ENCODE results near the gene CBR3.

Gene CBR3

GRCh38 chr21:36105327-36105842 is 29.5 kb upstream of the CBR3 start:
- H3K4me3 ChIP-seq (ENCODE audit: low read depth, low read length) = no peak overlapping the region
- TF ChIP-seq, protein P1, sequence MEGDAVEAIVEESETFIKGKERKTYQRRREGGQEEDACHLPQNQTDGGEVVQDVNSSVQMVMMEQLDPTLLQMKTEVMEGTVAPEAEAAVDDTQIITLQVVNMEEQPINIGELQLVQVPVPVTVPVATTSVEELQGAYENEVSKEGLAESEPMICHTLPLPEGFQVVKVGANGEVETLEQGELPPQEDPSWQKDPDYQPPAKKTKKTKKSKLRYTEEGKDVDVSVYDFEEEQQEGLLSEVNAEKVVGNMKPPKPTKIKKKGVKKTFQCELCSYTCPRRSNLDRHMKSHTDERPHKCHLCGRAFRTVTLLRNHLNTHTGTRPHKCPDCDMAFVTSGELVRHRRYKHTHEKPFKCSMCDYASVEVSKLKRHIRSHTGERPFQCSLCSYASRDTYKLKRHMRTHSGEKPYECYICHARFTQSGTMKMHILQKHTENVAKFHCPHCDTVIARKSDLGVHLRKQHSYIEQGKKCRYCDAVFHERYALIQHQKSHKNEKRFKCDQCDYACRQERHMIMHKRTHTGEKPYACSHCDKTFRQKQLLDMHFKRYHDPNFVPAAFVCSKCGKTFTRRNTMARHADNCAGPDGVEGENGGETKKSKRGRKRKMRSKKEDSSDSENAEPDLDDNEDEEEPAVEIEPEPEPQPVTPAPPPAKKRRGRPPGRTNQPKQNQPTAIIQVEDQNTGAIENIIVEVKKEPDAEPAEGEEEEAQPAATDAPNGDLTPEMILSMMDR (IDR thresholded peaks at IDR 0.05; ENCODE audit: low read depth, low read length) = no peak

DNA sequence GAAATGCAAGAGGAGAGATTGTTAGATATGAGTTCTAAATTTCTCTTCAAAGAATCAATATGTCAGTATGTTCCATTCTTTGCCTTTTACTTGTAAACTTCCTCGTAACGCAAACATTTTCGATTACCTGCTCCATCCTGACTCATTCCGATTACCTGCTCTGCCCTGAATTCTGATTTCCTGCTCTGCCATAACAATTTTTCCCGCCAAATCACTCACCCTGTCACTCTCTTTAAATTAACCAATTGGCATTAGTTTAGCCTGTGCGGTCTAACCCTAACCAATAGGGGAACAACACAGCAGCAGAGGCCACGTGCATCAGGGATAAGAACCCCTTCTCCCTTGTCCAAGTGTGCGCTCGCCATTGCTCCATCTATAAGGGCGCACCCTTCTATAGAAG is 25.0 kb upstream of the CBR3 start:
- no peak overlapping the region for H3K4me3 ChIP-seq (ENCODE audit: low read depth, low read length)
- TF ChIP-seq, protein P1 (IDR thresholded peaks at IDR 0.05; ENCODE audit: low read depth, low read length) = no peak

DNA sequence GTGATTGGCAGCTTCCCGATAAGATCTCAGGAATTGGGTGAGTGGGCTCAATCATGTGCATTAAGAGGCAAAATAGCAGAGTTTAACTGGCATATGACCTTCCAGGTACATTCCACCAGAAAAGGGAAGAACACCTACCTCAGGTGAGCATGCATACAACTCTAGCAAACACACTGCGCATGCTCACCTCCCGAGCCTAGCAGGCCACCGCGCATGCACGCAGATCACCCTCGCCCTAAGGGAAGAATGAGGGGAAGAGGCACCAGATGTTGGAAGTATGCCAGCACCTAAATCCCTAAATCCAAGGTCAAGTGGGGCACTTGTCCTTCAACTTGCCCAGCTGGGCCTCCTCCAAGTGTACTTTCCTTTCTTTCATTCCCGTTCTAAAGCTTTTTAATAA is 23.6 kb upstream of the CBR3 start:
- no peak overlapping the region for H3K4me3 ChIP-seq (ENCODE audit: low read depth, low read length)
- TF ChIP-seq, protein P1 (IDR thresholded peaks at IDR 0.05; ENCODE audit: low read depth, low read length) = no peak

- TF ChIP-seq, protein P1 (IDR thresholded peaks at IDR 0.05; ENCODE audit: low read depth, low read length) = no peak
- H3K4me3 ChIP-seq (ENCODE audit: low read depth, low read length) = no peak overlapping the region
Observed at GRCh38 chr21:36113647-36114428, 21.0 kb upstream of the CBR3 start.

DNA sequence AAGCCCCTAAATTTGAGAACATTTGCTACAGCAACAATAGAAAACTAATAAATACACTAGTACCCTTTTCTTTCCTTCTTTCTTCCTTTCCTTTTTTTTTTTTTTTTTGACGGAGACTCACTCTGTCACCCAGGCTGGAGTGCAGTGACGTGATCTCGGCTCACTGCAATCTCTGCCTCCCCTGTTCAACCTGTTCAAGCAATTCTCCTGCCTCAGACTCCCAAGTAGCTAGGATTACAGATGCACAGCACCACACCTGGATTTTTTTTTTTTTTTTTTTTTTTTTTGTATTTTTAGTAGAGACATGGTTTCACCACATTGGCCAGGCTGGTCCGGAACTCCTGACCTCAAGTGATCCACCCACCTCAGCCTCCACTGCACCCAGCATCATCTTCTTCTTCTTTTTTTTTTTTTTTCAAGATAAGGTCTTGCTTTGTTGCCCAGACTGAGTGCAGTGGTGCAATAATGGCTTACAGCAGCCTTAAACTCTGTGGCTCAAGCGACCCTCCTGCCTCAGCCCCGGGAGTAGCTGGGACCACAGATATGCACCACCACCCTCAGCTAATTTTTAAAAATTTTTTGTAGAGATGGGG is 19.6 kb upstream of the CBR3 start:
- TF ChIP-seq, protein P1 (IDR thresholded peaks at IDR 0.05; ENCODE audit: low read depth, low read length) = no peak
- H3K4me3 ChIP-seq (ENCODE audit: low read depth, low read length) = no peak overlapping the region

- H3K4me3 ChIP-seq (ENCODE audit: low read depth, low read length) = no peak overlapping the region
- TF ChIP-seq, protein P1 (IDR thresholded peaks at IDR 0.05; ENCODE audit: low read depth, low read length) = no peak
Observed at GRCh38 chr21:36117286-36117741, 17.6 kb upstream of the CBR3 start.

DNA sequence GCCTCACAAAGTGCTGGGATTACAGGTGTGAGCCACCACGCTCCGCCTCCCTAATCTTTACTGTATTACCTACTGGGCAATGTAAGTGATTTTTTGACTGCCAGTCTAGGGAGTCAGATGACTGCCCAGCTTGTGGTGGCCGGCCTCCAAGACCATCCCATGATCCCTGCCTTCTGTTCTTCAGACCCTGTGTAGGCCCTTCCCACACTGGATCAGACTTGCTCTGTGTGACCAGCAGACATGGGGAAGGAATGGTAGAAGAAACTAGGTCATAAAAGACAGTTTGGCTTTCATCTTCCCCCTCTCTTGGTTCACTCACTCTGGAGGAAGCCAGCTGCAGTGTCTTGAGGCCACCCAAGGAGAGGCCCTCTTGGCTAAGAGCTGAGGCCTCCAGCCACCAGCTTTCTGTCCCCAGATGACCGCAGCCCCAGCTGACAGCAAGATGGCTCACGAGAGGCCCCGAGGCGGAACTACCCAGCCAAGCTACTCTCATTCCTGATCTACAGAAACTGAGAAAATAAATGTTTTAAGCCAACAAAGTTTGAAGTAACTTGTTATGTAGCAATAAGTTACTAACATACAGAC is 14.5 kb upstream of the CBR3 start:
- TF ChIP-seq, protein P1 (IDR thresholded peaks at IDR 0.05; ENCODE audit: low read depth, low read length) = no peak

More for the DNA sequence above, 14.5 kb upstream of the CBR3 start:
- no peak overlapping the region for H3K4me3 ChIP-seq (ENCODE audit: low read depth, low read length)
